ENCODE data around the gene ACBD4.

The ACBD4 gene

DNA sequence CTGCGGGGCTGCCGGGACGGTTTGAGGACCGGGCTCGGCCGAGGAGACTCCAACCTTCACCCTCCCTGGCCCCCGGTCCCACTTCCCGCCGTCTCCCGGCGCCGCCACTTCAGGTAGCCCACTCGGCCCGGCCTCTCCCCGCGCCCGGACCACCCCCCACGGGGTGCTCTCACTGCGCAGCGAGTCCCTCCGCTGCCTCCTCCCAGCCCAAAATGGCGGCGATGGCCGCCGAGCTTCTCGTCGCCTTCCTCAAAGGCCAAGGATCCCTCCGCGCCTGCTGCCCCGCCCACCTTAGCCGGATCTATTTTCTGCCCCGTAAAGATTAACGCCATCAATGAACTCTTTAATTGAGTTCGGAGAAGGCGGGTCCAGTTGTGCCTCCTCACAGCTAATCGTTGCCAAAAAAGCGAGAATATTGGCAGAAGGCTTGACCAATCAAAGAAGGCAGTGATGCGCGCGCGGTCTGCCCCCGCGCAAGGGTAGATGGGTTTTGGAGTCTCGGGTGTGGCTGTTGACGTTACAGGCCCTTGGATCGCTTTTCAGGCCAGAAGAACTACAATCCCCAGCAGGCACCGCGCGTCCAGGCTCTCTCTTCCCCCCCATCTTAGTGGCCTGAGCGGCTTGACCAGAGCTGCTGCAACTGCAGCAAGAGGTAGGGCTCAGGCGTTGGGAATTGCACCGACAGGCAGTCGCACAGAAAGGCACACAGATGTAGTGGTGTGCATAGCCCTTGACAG is 26.0 kb downstream of the ACBD4 start, which contains the start of gene HEXIM2:
Gene HEXIM2 (plus strand): TSS at position 588 of the 737 bp plus-strand sequence. CDS start 919 bp downstream, outside the sequence.
- DNase-seq: peak; percentile 97

- DNase-seq: no peak
Observed at GRCh38 chr17:45162025-45162687, 26.7 kb downstream of the ACBD4 start.

DNA sequence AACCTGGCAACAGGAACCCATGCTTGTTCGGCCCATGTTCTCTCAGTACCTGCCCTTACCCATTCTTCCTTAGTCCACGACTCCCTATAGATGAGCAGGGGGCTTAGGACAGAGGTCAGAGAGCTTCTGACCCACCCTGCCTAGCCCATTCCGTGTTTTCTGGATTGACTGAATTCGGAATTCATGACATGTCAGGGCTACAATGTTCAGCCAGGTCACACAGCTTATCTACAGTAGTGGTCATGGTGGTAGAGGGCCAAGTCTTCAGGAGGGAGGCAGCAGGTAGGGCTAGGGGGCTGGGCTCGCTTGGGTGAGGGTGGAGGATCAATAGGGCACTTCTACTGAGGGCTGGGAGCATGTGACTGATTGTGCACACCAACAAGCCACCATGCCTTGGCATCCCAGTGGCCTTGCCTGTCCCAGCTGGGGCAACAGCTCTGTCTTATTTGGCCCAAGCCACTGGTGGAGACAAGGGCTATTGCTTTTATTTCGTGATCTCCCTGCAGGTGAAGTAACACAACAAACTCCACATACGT is 29.3 kb downstream of the ACBD4 start:
- no peak for DNase-seq

- no peak for DNase-seq
Observed at GRCh38 chr17:45168991-45169752, 33.7 kb downstream of the ACBD4 start.

DNA sequence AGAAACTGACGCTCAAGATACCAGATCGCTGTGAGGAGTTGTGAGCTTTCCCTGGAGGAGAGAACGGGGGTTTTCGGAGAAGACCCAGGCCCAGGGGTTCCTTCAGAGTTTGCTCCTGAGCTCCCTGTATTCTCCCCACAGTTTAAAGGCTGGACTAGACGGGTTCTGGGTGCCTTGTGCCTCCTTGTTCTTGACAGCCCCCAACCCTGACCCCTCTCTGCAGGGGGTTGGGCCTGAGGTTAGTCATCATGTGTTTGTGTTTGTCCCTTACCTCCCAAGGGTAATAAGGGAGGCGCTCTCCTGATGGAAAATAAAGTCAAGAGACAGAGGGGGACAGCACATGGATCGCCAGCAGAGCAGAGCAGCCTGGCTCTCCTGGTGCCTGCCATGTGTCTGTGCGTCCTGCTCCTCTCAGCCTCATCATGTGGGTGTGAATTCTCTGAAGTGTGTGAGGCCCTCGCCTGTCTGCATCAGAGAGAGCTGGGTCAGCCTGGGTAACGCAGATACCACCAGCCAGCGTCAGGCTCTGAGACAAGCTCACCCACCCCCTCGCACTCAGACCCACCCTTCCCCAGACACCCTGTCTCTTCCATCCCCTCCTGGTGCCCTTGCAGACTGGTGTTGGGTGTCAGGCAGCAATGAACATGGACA is 34.9 kb downstream of the ACBD4 start:
- DNase-seq: no peak

DNA sequence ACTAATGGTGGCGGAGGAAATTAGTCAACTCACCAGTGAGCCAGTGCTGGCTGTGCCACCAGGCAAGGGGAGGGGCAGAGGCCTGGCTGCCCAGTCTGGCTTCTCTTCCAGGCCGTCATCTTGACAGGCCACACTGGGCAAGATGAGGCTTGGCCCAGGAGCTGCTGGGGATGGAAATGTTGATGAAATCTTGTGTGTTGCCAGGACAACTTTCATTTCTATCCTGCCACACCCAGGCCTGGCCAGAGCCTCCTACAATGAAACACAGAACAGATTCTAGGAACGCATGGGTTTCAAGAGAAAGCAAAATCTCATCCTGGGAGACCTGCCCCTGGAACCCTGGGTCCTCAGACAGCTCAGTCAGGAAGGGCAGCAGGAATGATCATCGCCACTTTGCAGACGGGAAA is 35.4 kb downstream of the ACBD4 start:
- no peak for DNase-seq

GRCh38 chr17:45171338-45172231 is 36.1 kb downstream of the ACBD4 start:
- DNase-seq: no peak

DNA sequence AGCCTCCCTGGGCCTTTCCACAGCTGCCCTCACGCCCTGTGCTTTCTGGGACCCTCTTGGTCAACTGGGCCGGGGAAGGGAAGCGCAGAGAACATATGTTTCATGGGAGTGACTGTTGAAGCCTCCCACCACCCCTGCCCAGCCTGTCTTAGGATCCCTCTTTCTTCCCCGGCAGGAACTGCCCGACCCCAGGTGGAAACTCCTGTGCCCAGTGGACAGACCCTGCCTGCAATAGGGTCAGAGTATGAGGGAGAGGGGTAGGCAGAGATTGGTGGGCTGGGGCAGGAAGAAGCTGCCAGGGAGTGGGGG is 36.7 kb downstream of the ACBD4 start:
- no peak for DNase-seq

DNA sequence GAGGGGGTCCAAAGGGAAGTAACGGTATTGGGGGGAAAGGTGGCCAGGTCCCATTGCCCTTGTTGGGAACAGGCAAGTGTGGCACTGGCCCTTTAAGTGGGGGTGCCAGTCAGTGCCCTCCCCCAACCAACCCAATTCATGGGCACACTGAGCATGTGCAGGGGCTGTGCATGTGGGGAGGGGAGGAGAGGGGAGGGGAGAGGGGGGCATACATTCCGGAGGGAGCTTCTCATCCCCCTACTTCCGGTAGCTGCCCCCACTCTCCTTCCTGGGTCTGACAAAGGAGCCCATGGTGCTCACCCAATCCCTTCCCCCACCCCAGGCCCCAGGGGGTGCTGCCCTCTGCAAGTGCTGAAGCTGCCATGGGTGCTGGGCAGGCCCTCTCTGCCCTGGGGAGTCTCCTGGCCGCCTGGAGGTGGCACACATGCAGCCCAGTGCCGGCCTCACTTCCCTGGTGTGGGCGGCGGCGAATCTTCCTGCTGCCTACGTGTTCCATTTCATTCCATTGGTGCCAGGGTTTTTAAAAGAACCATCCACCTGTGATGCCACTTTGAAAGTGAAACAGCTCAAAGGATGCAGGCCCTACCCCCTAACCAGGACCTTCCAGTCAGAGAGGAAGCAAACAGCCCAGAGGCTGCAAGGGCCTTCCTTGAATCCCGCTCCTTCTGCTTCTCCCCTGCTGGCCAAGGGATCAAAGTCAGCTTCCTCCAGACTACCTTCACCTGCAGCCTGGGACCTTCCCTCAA is 37.2 kb downstream of the ACBD4 start:
- DNase-seq: peak; percentile 33

DNA sequence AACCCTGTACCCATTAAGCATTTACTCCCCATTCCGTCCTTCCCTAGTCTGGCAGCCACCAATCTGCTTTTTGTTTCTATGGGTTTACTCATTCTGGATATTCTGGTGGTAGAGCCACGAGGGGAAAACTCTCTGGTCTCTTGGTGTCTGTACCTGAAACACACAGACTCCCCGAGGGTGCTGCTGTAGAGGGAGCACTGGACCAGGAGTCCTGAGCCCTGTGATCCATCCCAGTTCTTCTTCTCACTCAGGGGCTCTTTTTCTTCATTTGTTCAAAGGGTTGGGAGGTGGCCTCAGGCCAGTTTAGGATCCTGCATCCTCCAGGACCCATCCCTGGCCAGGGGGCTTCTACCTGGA is 40.2 kb downstream of the ACBD4 start:
- DNase-seq: no peak

GRCh38 chr17:45177563-45177962 is 42.1 kb downstream of the ACBD4 start:
- DNase-seq: no peak

- DNase-seq: no peak
Observed at GRCh38 chr17:45184144-45184543, 48.7 kb downstream of the ACBD4 start.

DNA sequence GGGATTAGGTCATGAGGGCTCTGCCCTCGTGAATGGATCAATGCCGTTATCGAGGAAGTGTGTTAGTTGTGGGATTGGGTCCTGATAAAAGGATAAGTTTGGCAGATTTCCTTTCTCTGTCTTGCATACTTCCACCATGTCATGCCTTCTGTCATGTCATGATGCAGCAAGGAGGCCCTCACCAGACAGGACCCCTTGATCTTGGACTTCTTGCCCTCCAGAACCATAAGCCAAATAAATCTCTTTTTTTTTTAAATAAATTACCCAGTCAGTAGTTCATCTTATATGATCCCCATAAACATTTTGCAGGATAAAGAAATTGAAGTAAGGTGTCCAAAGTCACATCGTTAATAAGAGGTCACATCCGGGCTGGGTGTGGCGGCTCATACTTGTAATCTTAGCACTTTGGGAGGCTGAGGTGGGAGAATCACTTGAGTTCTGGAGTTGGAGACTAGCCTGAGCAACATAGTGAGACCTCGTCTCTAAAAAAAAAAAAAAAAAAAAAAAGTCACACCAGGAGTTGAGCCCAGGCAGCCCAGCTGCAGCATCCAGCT is 51.4 kb downstream of the ACBD4 start:
- DNase-seq: no peak

DNA sequence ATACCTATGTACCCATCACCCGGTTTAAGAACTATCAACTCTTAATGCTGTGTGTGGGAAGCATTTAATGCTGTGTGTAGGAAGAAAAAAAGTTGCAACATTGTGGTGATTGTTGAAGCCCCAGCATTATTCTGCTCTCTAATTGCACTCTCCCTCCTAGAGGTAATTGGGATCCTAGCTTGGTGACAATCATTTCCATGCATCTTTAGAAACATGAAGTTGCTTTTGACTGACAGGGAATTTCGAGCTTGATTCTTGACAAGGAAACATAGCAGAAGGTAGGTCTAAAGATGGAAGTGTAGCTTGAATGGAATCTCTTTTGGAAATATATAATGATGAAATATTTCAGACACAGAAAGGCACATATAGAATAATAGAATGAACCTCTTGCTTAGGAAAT is 53.5 kb downstream of the ACBD4 start:
- no peak for DNase-seq

DNA sequence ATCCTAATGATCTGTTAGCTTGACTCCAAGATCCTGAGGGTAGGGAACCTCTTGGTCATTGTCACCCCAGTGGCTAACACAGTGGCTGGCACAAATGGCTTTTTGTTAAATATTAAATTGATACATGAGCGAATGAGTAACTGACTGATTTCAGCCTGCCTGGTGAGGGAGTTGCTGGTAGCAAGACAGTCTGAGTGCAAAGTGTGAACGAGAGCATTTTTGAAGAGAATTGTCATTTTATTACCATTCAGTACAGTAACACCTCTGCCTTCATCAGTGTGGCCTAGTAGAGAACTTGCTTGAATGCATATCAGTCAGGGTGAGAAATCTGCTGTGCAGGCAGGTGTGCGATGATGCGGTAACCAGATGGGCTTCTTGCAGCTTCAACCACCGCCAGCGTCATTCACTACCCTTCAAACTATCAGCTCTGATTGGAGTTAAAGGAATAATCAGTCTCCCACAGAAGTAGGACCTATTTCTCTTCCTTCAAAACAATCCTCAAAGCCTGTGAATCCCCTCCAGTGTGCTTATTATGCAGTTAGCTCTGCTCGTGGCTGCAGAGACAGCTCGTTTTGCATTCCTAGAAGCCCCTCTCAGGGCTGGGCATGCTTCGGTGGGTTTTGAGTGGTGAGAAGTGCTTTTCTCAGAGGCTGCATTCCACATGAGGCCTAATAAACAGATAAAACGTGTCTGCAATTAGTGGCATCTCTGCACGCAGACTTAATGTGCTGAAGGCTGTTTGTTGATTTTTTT is 55.2 kb downstream of the ACBD4 start:
- no peak for DNase-seq

Data from activated effector memory CD4-positive, alpha-beta T cell treated with Interleukin-2 at 50 U/mL for 16 hours (primary cell).